Hematopoietic multipotent progenitor cell treated with erythropoietin and hydrocortisone succinate and interleukin-3 and kit ligand, for 4 days (in vitro differentiated cells): Measurements from ENCODE around the gene AFM.
A peak's percentile ranks its signal among the peaks of the same experiment; 100 is the strongest.

Experiments
- DNase-seq: peaks from one replicate; pipeline ENCODE4 v3.0.0-alpha.2; 2015

AFM gene, protein sequence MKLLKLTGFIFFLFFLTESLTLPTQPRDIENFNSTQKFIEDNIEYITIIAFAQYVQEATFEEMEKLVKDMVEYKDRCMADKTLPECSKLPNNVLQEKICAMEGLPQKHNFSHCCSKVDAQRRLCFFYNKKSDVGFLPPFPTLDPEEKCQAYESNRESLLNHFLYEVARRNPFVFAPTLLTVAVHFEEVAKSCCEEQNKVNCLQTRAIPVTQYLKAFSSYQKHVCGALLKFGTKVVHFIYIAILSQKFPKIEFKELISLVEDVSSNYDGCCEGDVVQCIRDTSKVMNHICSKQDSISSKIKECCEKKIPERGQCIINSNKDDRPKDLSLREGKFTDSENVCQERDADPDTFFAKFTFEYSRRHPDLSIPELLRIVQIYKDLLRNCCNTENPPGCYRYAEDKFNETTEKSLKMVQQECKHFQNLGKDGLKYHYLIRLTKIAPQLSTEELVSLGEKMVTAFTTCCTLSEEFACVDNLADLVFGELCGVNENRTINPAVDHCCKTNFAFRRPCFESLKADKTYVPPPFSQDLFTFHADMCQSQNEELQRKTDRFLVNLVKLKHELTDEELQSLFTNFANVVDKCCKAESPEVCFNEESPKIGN

GRCh38 chr4:73481358-73481757 lies at the start of gene AFM:
TSS of gene AFM (plus strand) at chr4:73481745. CDS start at chr4:73481776, 31 bp downstream.
- no peak for DNase-seq

GRCh38 chr4:73431813-73432168 lies 49.8 kb upstream of the AFM start:
- DNase-seq, result no peak

- DNase-seq, result peak; percentile 63
Measured at GRCh38 chr4:73432169-73433000, 49.2 kb upstream of the AFM start.

DNA sequence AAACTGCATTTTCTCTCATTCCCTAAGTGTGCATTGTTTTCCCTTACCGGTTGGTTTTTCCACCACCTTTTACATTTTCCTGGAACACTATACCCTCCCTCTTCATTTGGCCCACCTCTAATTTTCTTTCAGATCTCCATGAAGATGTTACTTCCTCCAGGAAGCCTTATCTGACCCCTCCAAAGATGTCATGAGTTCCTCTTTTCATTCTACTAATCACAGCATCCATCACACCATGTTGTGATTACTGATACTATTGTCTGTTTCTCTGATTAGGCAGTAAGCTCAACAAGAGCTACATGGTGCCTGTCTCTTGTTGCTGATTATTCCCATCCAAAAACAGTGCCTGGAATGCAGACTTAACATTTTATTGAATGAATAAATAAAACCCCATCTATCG lies 48.4 kb upstream of the AFM start:
- DNase-seq, result peak; percentile 58

GRCh38 chr4:73434311-73434710 lies 47.2 kb upstream of the AFM start:
- peak; percentile 47 for DNase-seq

GRCh38 chr4:73435984-73436383 lies 45.6 kb upstream of the AFM start, which contains the start of gene AFP:
TSS of gene AFP (plus strand) at chr4:73436221. CDS start at chr4:73436263, 42 bp downstream.
- no peak for DNase-seq

DNA sequence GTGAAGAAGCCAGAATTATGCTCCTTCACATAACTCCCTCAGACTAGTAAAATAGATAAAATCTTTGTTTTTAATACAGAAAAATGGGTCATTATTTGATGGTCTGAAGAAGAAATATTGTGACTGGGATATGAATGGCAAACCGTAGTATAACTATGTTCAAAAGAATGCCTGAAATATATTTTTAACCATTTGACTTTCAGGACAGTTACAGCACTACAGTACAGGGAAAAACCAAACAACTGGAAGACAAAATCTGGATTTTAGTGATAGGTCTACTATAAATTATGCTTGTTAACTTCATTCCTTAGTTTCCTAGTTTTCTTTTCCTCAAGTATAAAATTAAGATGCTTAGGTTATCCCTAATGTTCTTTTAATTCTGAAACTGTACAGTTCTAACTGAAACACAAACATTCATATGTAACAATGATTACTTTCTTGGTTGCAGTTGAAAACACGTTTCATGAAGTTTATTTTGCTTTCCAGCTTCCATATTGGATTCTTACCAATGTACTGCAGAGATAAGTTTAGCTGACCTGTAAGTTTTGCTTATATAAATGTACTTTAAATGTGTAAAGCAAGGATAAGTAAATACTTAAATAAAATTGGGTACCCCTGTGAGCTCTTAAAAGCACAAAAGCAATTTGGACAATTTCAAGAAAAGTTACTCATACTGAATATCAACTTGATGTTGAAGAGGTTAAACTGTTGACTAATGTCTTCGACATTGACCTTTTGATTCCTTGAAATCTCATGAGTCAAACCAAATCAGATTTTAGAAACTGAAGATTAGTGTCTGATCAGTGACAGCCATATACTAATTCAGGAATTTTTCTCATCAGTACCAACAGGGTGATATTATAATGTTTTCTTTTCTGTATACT lies 44.6 kb upstream of the AFM start:
- no peak for DNase-seq

DNA sequence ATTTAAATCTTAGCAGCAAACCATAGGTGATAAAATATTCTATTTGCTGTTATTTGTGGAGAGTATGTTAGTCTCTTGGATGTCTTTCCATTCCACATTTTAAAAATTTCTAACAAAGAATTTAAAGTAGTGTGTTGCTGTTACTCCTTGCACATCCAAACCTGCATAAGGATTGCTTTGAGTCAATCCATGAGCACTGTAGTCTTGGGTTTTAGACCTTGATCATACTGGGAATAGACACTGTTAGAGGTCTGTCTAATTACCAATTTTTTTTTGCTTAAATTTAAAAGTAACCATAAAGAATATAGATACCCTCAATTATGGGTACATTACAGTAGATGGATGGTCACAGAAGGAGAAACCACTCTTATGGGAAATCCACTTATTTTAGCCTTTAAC lies 44.0 kb upstream of the AFM start:
- no peak for DNase-seq

DNA sequence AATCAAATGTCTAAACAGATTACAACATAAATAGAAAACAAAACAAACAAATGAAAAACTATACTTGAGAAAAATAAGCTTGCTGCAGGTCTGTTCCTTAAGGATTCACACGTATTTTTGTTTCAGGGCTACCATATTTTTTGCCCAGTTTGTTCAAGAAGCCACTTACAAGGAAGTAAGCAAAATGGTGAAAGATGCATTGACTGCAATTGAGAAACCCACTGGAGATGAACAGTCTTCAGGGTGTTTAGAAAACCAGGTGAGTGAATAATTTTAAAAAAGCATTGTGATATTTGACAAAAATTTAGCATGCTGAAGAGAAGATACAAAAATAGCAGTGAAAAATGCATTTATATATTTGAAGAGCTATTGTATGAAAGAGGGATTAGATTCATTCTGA lies 43.5 kb upstream of the AFM start:
- DNase-seq, result no peak

DNA sequence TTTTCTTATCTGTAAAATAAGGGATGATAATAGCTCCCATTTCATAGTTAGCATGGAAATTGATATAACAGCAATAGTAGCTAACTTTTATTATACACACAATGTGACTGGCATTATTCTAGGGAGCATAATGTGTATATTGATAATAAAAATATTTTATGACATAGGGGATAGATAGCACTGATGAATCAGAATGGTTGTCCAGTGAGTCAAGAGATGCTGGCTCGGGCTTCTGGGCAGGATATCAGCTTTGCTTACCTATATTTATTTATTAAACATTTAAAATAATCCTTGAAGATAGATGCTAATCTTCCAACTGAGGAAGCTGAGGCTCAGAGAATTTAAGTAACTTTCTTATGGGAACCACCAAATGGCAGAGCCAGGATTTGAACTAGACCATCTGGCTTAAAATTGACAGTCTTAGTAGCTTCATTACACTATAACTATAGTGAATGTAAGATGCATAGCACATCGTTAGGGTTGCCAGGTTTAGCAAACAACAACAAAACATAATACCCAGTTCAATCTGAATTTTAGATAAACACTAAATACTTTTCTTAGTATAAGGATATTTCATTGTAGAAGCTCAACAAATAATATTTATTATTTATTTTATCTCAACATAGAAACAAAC lies 42.8 kb upstream of the AFM start:
- DNase-seq, result no peak

DNA sequence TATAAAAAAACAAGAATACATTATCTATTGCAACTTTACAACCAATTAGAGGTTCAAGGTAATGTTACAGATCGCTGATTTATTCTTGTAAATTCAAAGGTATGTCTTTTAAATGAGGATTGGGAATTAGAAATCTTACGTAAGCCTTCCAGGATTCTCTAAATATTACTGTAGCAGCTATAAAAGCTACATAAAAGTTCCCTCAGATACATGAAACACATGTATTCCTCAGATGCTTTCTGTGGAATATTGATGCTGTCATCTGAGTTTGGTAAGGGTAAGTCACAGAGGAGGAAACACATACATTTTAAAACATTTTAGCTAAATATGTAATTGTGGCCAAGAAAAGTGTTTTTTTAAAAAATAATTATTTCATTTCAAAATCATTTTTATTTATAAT lies 42.1 kb upstream of the AFM start:
- DNase-seq, result no peak

DNA sequence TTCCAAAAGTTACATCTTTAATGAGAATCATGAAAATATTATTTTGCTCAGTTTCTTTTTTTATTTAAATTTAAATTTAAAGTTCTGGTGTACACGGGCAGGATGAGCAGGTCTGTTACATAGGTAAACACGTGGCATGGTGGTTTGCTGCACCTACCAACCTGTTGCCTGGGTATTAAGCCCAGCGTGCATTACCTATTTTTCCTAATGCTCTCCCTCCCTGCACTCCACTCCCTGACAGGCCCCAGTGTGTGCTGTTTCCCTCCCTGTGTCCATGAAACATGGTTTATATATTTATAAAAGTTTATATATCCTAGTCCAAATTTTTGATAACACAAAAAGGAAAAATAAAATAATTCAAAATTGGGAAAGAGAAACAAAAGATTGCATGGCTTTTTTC lies 41.6 kb upstream of the AFM start:
- DNase-seq, result no peak

- DNase-seq, result no peak
Measured at GRCh38 chr4:73440653-73441052, 40.9 kb upstream of the AFM start.

GRCh38 chr4:73442275-73442674 lies 39.3 kb upstream of the AFM start:
- DNase-seq, result no peak

DNA sequence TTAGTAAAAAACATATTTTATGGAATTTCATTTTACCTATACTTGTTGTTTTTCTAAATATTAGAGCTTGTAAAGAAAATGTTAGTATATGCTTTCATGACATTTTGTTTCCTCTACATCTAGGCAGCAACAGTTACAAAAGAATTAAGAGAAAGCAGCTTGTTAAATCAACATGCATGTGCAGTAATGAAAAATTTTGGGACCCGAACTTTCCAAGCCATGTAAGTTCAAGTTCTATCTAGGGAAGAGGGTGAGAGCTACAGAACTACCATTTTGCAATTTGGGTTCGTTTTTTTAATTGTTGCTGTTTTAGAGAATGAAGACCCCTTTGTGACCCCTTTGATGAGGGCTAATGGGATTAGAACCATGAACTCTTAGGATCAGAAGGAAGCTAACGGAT lies 38.3 kb upstream of the AFM start:
- no peak for DNase-seq

DNA sequence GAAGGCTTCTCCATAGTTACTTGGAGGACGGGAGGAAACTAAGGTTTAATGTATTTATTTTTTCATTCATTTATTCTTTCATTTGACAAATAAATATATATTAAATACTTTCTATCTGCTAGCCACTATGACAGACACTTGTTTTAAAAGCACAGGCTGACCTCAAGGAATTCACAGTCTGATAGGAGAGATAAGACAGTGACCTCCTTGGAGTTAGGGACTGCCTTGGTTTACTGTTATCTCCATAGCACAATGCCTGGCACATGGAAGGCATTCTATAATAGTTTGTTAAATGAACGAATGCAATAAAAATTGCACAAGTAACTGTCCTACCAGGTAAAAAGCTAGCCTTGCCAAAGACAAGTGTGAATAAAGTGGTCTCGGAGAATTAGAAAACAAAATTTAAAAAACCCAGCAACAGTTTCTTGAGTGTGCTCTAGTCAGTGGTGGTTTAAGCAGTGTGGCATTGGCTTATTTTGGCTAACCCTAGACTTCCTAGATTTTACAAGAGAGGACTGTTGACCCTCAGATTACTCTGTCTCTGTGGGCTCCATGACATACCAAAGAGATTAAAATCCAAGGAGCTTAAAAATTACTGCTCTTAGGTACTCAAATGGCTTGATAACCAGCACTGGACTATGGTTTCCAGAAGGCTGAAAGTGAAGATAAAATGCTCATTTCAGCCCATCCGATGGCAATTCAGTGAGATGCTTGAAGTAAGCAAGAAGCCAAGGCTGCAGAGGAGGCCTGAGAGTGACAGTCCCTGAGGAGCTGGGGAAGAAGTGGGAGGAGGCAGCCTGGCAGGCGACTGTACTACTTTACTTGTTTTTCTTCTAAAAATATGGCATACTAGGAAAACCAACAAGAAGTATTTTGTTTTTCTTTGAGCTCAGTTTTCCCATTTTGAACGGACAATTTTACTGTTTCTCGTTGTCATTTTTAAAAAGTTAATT lies 35.9 kb upstream of the AFM start:
- DNase-seq, result no peak

DNA sequence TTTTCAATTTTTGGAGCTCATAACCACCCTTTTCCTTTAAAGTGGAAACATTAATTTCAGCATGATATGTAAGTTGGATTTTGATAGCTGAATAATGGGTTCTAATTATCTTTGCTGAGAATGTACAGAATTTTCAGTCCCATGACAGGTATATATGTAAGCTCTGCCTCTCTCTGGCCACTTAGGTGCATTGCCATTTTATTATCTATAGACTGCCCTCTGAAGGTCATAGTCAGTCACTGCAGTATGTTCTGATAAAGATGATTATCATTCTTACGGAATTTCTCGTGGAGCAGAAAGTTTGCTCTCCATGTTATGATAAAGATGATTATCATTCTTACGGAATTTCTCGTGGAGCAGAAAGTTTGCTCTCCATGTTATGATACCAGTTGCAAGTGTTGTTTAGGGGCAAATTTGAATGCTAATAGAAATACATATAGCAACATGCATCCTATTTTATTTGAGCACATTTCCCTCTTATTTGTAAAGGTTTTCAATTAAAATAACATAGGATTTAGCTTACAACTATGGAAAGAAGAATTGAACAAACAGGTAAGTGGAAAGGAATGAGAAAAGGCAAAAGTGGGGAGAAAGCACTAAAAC lies 35.1 kb upstream of the AFM start:
- DNase-seq, result peak; percentile 89

DNA sequence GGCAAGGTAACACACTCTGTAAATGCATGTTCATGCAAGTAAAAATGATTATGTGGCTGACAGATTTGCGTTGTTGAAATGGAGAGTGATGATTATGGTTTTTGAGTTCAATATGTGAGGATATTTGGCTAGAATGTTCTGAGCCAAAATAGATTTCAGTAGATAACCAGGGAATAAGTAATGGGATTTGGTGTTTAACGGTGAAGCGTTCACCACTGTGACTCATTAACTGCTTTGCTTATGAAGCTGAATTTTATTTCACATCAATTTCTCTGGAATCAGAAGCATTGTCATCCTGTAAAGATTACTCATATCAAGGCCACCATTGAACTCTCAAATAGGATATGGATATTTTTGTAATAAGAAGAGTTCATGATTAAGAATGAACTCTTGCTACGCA lies 33.9 kb upstream of the AFM start:
- no peak for DNase-seq

DNA sequence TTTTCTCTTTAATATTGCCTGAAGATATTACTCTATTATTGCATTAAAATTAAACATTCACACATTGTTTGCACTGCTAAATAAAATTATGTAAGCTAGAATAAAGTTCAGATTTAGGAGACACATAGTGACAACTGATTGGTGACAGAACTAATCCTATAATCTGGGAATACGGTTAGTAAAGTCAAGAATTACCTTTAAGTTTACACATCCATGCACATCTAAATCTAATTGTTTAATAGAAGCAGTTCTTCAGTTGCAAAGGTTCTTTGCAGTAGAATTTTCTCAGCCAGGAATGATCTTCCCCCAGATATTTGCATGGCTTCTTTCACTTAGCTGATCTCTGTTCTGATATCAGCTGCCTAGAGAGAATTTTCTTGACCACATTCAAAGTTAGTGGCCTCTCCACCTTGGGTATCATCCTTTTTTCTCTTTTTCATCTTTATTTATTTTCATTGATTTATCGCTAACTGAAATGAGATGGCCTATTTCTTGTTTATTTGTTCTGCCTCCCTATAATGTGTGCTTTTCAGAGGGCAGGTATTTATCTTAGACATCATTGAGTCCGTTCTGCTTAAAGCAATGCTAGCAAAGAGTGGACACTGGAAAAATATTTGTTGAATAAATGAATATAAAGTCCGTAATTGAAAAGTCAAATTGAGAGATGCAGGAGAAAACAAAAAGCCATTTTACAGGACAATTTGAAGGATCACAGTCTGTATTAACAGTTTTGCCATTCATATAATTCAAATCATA lies 32.9 kb upstream of the AFM start:
- no peak for DNase-seq
